HEK293 (cell line): ENCODE results near the gene POSTN.

Source experiments
- CTCF ChIA-PET: fragments of 350-600 bp; formaldehyde crosslinking; extraction: SDS; loops from one replicate; lab custom pipeline; 2021; ENCODE audit warnings: antibody characterized with exemption; lab: Yijun Ruan, JAX
- POLR2A ChIA-PET: fragments of 300-600 bp; formaldehyde crosslinking; extraction: SDS; loops from one replicate; lab custom pipeline; 2020; ENCODE audit warnings: antibody characterized with exemption, inconsistent platforms; lab: Yijun Ruan, JAX
- H3K27ac ChIP-seq: fragments of 200-500 bp; sonication (Bioruptor generic); 2 replicates; pipeline ENCODE4 v1.5.1; 2014; ENCODE audit warnings: low read depth, low read length, control low read depth, inconsistent platforms; ENCODE audit errors: extremely low read depth
- H3K36me3 ChIP-seq, 2 experiments: fragments of 200-500 bp in 1 of 2; sonication (Bioruptor generic) in 1 of 2; 1 replicate in 1 of 2; 2 replicates in 1 of 2; pipeline ENCODE4 v1.5.1; 2014 to 2017; ENCODE audit warnings: inconsistent platforms in 2 of 2, low read length in 2 of 2; ENCODE audit not compliant: control insufficient read depth in 2 of 2, insufficient read depth in 1 of 2
- H3K4me1 ChIP-seq: fragments of 200-500 bp; sonication (Bioruptor generic); 2 replicates; pipeline ENCODE4 v1.5.1; 2014; ENCODE audit warnings: mild to moderate bottlenecking, low read length, inconsistent platforms; ENCODE audit not compliant: control insufficient read depth, insufficient read depth
- H3K4me3 ChIP-seq: 2 replicates; pipeline ENCODE4 v1.5.1; 2011; ENCODE audit warnings: low read depth, mild to moderate bottlenecking, control low read depth, low read length, moderate library complexity
- H3K9me3 ChIP-seq: fragments of 200-500 bp; sonication (Bioruptor generic); 2 replicates; pipeline ENCODE4 v1.5.1; 2014; ENCODE audit warnings: low read depth, low read length, inconsistent platforms; ENCODE audit not compliant: control insufficient read depth, insufficient read depth
- AEBP2 ChIP-seq: fragments of 450-650 bp; formaldehyde crosslinking; IDR thresholded peaks from 2 replicates; pipeline ENCODE4 v1.5.1; 2016; ENCODE audit warnings: missing biosample characterization, missing genetic modification characterization, borderline replicate concordance
- GLI4 ChIP-seq: fragments of 450-650 bp; formaldehyde crosslinking; IDR thresholded peaks from 2 replicates; pipeline ENCODE4 v1.5.1; 2016; ENCODE audit warnings: missing biosample characterization, missing genetic modification characterization
- OVOL3 ChIP-seq: fragments of 450-650 bp; formaldehyde crosslinking; IDR thresholded peaks from 2 replicates; pipeline ENCODE4 v1.5.1; 2016; ENCODE audit warnings: missing biosample characterization, missing genetic modification characterization
- PRDM10 ChIP-seq: fragments of 450-650 bp; formaldehyde crosslinking; IDR thresholded peaks from 2 replicates; pipeline ENCODE4 v1.5.1; 2016; ENCODE audit warnings: missing biosample characterization, missing genetic modification characterization
- REPIN1 ChIP-seq: fragments of 450-650 bp; formaldehyde crosslinking; IDR thresholded peaks from 2 replicates; pipeline ENCODE4 v1.5.1; 2017; ENCODE audit warnings: missing biosample characterization, missing genetic modification characterization, low read depth
- SCRT2 ChIP-seq: fragments of 450-650 bp; formaldehyde crosslinking; IDR thresholded peaks from 2 replicates; pipeline ENCODE4 v1.5.1; 2016; ENCODE audit warnings: missing biosample characterization, missing genetic modification characterization
- TRIM28 ChIP-seq: IDR thresholded peaks from 2 replicates; pipeline ENCODE4 v1.6.1; 2011; ENCODE audit warnings: low read length, control low read depth, borderline replicate concordance
- ZBTB49 ChIP-seq: fragments of 450-650 bp; formaldehyde crosslinking; IDR thresholded peaks from 2 replicates; pipeline ENCODE4 v1.5.1; 2016; ENCODE audit warnings: missing biosample characterization, missing genetic modification characterization, low read depth
- ZFP37 ChIP-seq: fragments of 450-650 bp; formaldehyde crosslinking; IDR thresholded peaks from 2 replicates; pipeline ENCODE4 v1.5.1; 2016; ENCODE audit warnings: missing biosample characterization, missing genetic modification characterization
- ZNF114 ChIP-seq: fragments of 450-650 bp; formaldehyde crosslinking; IDR thresholded peaks from 2 replicates; pipeline ENCODE4 v1.5.0; 2017; ENCODE audit warnings: missing biosample characterization, missing genetic modification characterization
- ZNF561 ChIP-seq: fragments of 450-650 bp; IDR thresholded peaks from 2 replicates; pipeline ENCODE4 v1.5.1; 2018; ENCODE audit warnings: missing biosample characterization, missing genetic modification characterization, borderline replicate concordance
- ZNF596 ChIP-seq: fragments of 450-650 bp; IDR thresholded peaks from 2 replicates; pipeline ENCODE4 v1.5.0; 2018; ENCODE audit warnings: missing biosample characterization, mild to moderate bottlenecking, missing genetic modification characterization, moderate library complexity
- ZNF654 ChIP-seq: fragments of 450-650 bp; formaldehyde crosslinking; IDR thresholded peaks from 2 replicates; pipeline ENCODE4 v1.5.1; 2016; ENCODE audit warnings: low read depth, missing biosample characterization, missing genetic modification characterization
- ZNF658 ChIP-seq: fragments of 450-650 bp; formaldehyde crosslinking; IDR thresholded peaks from 2 replicates; pipeline ENCODE4; 2016; ENCODE audit warnings: missing biosample characterization, missing genetic modification characterization
- ZNF704 ChIP-seq: fragments of 450-650 bp; formaldehyde crosslinking; IDR thresholded peaks from 2 replicates; pipeline ENCODE4 v1.5.1; 2016; ENCODE audit warnings: missing biosample characterization, missing genetic modification characterization
- ZNF837 ChIP-seq: fragments of 450-650 bp; formaldehyde crosslinking; IDR thresholded peaks from 2 replicates; pipeline ENCODE4 v1.5.1; 2016; ENCODE audit warnings: missing biosample characterization, missing genetic modification characterization
- ZSCAN18 ChIP-seq: fragments of 450-650 bp; formaldehyde crosslinking; IDR thresholded peaks from 2 replicates; pipeline ENCODE4 v1.5.1; 2016; ENCODE audit warnings: missing biosample characterization, missing genetic modification characterization
- ZSCAN5A ChIP-seq: fragments of 450-650 bp; formaldehyde crosslinking; IDR thresholded peaks from 2 replicates; pipeline ENCODE4 v1.5.1; 2016; ENCODE audit warnings: missing biosample characterization, missing genetic modification characterization

The POSTN gene

GRCh38 chr13:37646531-37646930, 48.0 kb upstream of the POSTN start:
- Histone ChIP-seq H3K4me3 (no peak overlapping the region), H3K9me3 (no peaks in the 10 kb centered on the region), H3K36me3 (no peaks in the 10 kb centered on the region), H3K27ac (no peak overlapping the region), H3K4me1 (peaks cover 4% of the 10 kb centered on the region; the same call in 1 of the 2 replicates)
- ChIA-PET POLR2A (no interaction called here), CTCF (interaction anchor here (1.1 kb wide), 1 partner anchor 123 kb away, joined by 3 read pairs; no protein-coding TSS in a partner anchor)
- TF ChIP-seq TRIM28 (no peak), ZSCAN18 (tag by site-specific recombination) (no peak), GLI4 (tag by site-specific recombination) (no peak), PRDM10 (tag by site-specific recombination) (no peak), ZSCAN5A (tag by site-specific recombination) (no peak), ZNF114 (no peak), AEBP2 (no peak), ZNF596 (tag by site-specific recombination) (no peak), ZNF704 (tag by site-specific recombination) (no peak), REPIN1 (no peak), ZNF561 (tag by site-specific recombination) (no peak), OVOL3 (tag by site-specific recombination) (no peak), ZNF654 (tag by site-specific recombination) (no peak), ZFP37 (tag by site-specific recombination) (no peak), ZNF837 (tag by site-specific recombination) (no peak), ZNF658 (tag by site-specific recombination) (no peak)

- Histone ChIP-seq H3K4me3 (no peak overlapping the region), H3K36me3 (no peaks in the 10 kb centered on the region), H3K9me3 (no peaks in the 10 kb centered on the region), H3K27ac (no peak overlapping the region), H3K4me1 (peaks cover 4% of the 10 kb centered on the region; the same call in 1 of the 2 replicates)
- ChIA-PET CTCF (no interaction called here), POLR2A (no interaction called here)
- TF ChIP-seq SCRT2 (tag by site-specific recombination) (0 out of 2 replicates have a peak, but pooled peaks have one; percentile 11), ZBTB49 (tag by site-specific recombination) (no peak)
Observed at GRCh38 chr13:37645181-37645740, 46.7 kb upstream of the POSTN start.
